ENCODE results near the gene COL23A1. TPM values are rescaled to one million over a fixed set of nuclear protein-coding genes. Genes with fewer than 3 reads are reported as not detected.

The COL23A1 gene
- total RNA-seq, 1 experiment from 2014 or later = 15.0 TPM

- TF ChIP-seq AR (CRISPR knock-in tag; IDR thresholded peaks at IDR 0.05) = no peak
- TF ChIP-seq ERG (CRISPR knock-in tag; IDR thresholded peaks at IDR 0.05) = no peak
- TF ChIP-seq CREM (CRISPR knock-in tag; IDR thresholded peaks at IDR 0.05) = no peak
These were observed 209.6 kb downstream of the COL23A1 start (continued) for GRCh38 chr5:178380541-178381074.

- Mint-ChIP-seq H3K27me3 (ENCODE audit: low read depth) (no peaks in the 10 kb centered on the region), H3K36me3 (no peaks in the 10 kb centered on the region), H3K4me1 (peaks cover 21% of the 10 kb centered on the region), H3K27ac (peak overlapping the region; percentile 42; the same call in 1 of the 2 replicates), H3K4me3 (no peak overlapping the region), H3K9me3 (no peaks in the 10 kb centered on the region)
- ChIA-PET CTCF (no interaction called here), POLR2A (no interaction called here)
- TF ChIP-seq MYBL2 (CRISPR knock-in tag; IDR thresholded peaks at IDR 0.05) (no peak), SOX15 (CRISPR knock-in tag; IDR thresholded peaks at IDR 0.05) (no peak), ZNF121 (CRISPR knock-in tag; IDR thresholded peaks at IDR 0.05) (no peak), ZMAT4 (CRISPR knock-in tag; IDR thresholded peaks at IDR 0.05) (no peak), FOXJ3 (CRISPR knock-in tag; IDR thresholded peaks at IDR 0.05; ENCODE audit: borderline replicate concordance) (no peak), SMAD3 (CRISPR knock-in tag; IDR thresholded peaks at IDR 0.05; ENCODE audit: borderline replicate concordance) (no peak), FOXK1 (CRISPR knock-in tag; IDR thresholded peaks at IDR 0.05) (no peak), USF2 (CRISPR knock-in tag; IDR thresholded peaks at IDR 0.05) (no peak), TP53 (CRISPR knock-in tag; IDR thresholded peaks at IDR 0.05) (no peak), ELF4 (CRISPR knock-in tag; IDR thresholded peaks at IDR 0.05; ENCODE audit: low read depth) (no peak), TCF7 (CRISPR knock-in tag; IDR thresholded peaks at IDR 0.05; ENCODE audit: low read depth) (no peak)
- DNase-seq (ENCODE audit: low spot score) = no peak
- no peak for ATAC-seq
These were observed 210.1 kb downstream of the COL23A1 start for GRCh38 chr5:178380086-178380485.

- TF ChIP-seq CREB1 (CRISPR knock-in tag; IDR thresholded peaks at IDR 0.05) (no peak), HMGA2 (CRISPR knock-in tag; IDR thresholded peaks at IDR 0.05) (no peak), EMX1 (CRISPR knock-in tag; IDR thresholded peaks at IDR 0.05) (no peak), ZNF232 (CRISPR knock-in tag; IDR thresholded peaks at IDR 0.05) (no peak), ZSCAN18 (CRISPR knock-in tag; IDR thresholded peaks at IDR 0.05) (no peak)
- H3K27ac Mint-ChIP-seq = no peak overlapping the region
- DNase-seq (ENCODE audit: low spot score) = no peak
- H3K9me3 Mint-ChIP-seq = no peaks in the 10 kb centered on the region
- no peaks in the 10 kb centered on the region for H3K36me3 Mint-ChIP-seq
- H3K4me1 Mint-ChIP-seq = peaks cover 17% of the 10 kb centered on the region
- ATAC-seq = no peak
- POLR2A ChIA-PET = no interaction called here
- CTCF ChIA-PET = no interaction called here
- H3K27me3 Mint-ChIP-seq (ENCODE audit: low read depth) = no peaks in the 10 kb centered on the region
- H3K4me3 Mint-ChIP-seq = no peak overlapping the region
These were observed 211.4 kb downstream of the COL23A1 start for GRCh38 chr5:178378527-178379484.
